Inflammatory macrophage treated with lipopolysaccharide for 1 hour (primary cell): Measurements from ENCODE around the gene EPHB4.
A peak's percentile ranks its signal among the peaks of the same experiment; 100 is the strongest.
"Not testable (repeated sequence)": the region's sequence is repeated elsewhere in the genome, so short reads cannot be mapped to it uniquely, and the experiment has no call there.

ENCODE experiments used
- DNase-seq, 2 donors: peaks; one replicate each; pipeline ENCODE4 v3.0.0-alpha.2; 2020 to 2022

Gene EPHB4

GRCh38 chr7:100819586-100819985 lies 7.7 kb downstream of the EPHB4 start:
- DNase-seq = no peak

GRCh38 chr7:100818825-100819224 lies 8.5 kb downstream of the EPHB4 start:
- no peak for DNase-seq

GRCh38 chr7:100818366-100818765 lies 9.0 kb downstream of the EPHB4 start:
- DNase-seq = no peak

GRCh38 chr7:100817097-100817496 lies 10.2 kb downstream of the EPHB4 start:
- DNase-seq = no peak

- DNase-seq = not testable (repeated sequence)
These were observed 10.8 kb downstream of the EPHB4 start for GRCh38 chr7:100816515-100816914.

- DNase-seq = no peak
These were observed 14.6 kb downstream of the EPHB4 start for GRCh38 chr7:100812729-100813128.

- no peak for DNase-seq
These were observed 15.8 kb downstream of the EPHB4 start for GRCh38 chr7:100811480-100811879.

GRCh38 chr7:100808354-100808875 lies 18.9 kb downstream of the EPHB4 start:
- DNase-seq = no peak

- not testable (repeated sequence) for DNase-seq
These were observed 20.4 kb downstream of the EPHB4 start for GRCh38 chr7:100806883-100807282.

GRCh38 chr7:100806276-100806675 lies 21.0 kb downstream of the EPHB4 start:
- DNase-seq = no peak

- no peak for DNase-seq
These were observed 22.5 kb downstream of the EPHB4 start for GRCh38 chr7:100804681-100805431.

- peak; percentile 73 to 90 for DNase-seq
These were observed 23.7 kb downstream of the EPHB4 start for GRCh38 chr7:100803398-100804161.

GRCh38 chr7:100802951-100803350 lies 24.4 kb downstream of the EPHB4 start:
- no peak for DNase-seq

- DNase-seq = no peak
These were observed 25.3 kb downstream of the EPHB4 start for GRCh38 chr7:100801833-100802568.

GRCh38 chr7:100799037-100799896 lies 28.1 kb downstream of the EPHB4 start:
- DNase-seq = peak; percentile 47 to 71

- no peak for DNase-seq
These were observed 32.6 kb downstream of the EPHB4 start for GRCh38 chr7:100794741-100795140.

- DNase-seq = no peak
These were observed 33.3 kb downstream of the EPHB4 start for GRCh38 chr7:100793806-100794660.

- DNase-seq = no peak
These were observed 35.2 kb downstream of the EPHB4 start for GRCh38 chr7:100791881-100792666.

GRCh38 chr7:100789055-100789454 lies 38.3 kb downstream of the EPHB4 start:
- no peak for DNase-seq

GRCh38 chr7:100786323-100786722 lies 41.0 kb downstream of the EPHB4 start:
- no peak for DNase-seq
